Fibroblast of peridontal ligament (primary cell): Measurements from ENCODE around the gene MICU2.

Experiments
- DNase-seq: peaks from one replicate; pipeline ENCODE4 v3.0.0-alpha.2; 2010; ENCODE audit errors: extremely low read depth

The MICU2 gene

GRCh38 chr13:21483748-21484147 lies 120.2 kb downstream of the MICU2 start:
- no peak for DNase-seq

- DNase-seq = no peak
These were observed 122.6 kb downstream of the MICU2 start for GRCh38 chr13:21481359-21481758.

GRCh38 chr13:21478881-21479808 lies 124.8 kb downstream of the MICU2 start:
- DNase-seq = peak; percentile 92

GRCh38 chr13:21476893-21477472 lies 127.0 kb downstream of the MICU2 start:
- DNase-seq = peak; percentile 82

GRCh38 chr13:21475115-21475514 lies 128.9 kb downstream of the MICU2 start:
- no peak for DNase-seq

- DNase-seq = no peak
These were observed 133.2 kb downstream of the MICU2 start for GRCh38 chr13:21470785-21471184.

- no peak for DNase-seq
These were observed 137.4 kb downstream of the MICU2 start for GRCh38 chr13:21466527-21466926.

- DNase-seq = no peak
These were observed 138.2 kb downstream of the MICU2 start for GRCh38 chr13:21465710-21466160.

- no peak for DNase-seq
These were observed 140.5 kb downstream of the MICU2 start for GRCh38 chr13:21463424-21463823.

- DNase-seq = no peak
These were observed 142.8 kb downstream of the MICU2 start for GRCh38 chr13:21461131-21461530.

GRCh38 chr13:21458813-21459701 lies 144.9 kb downstream of the MICU2 start, which contains the start of gene ZDHHC20:
Gene ZDHHC20, minus strand, starts transcription at chr13:21459303. Its CDS starts 132 bp downstream, at chr13:21459171.
- DNase-seq = peak; percentile 67

- DNase-seq = no peak
These were observed 145.5 kb downstream of the MICU2 start for GRCh38 chr13:21458451-21458812.

- peak; percentile 86 for DNase-seq
These were observed 150.4 kb downstream of the MICU2 start for GRCh38 chr13:21453387-21454081.

GRCh38 chr13:21450936-21451335 lies 153.0 kb downstream of the MICU2 start:
- peak; percentile 19 for DNase-seq

- no peak for DNase-seq
These were observed 157.3 kb downstream of the MICU2 start for GRCh38 chr13:21446656-21447055.

- DNase-seq = no peak
These were observed 158.2 kb downstream of the MICU2 start for GRCh38 chr13:21445759-21446158.

- DNase-seq = no peak
These were observed 160.8 kb downstream of the MICU2 start for GRCh38 chr13:21443171-21443570.
